Renal cortical epithelial cell (primary cell): ENCODE results near the gene ARHGAP26. TPM values are rescaled to one million over a fixed set of nuclear protein-coding genes. Genes with fewer than 3 reads are reported as not detected.
A peak's percentile ranks its signal among the peaks of the same experiment; 100 is the strongest.

ENCODE experiments used
- DNase-seq: peaks from one replicate; pipeline ENCODE4 v3.0.0-alpha.2; 2011; ENCODE audit warnings: low read depth
- total RNA-seq: library from RNA; depleted of rRNA; stranded (reverse); fragments of >200 nt; gene quantifications from 2 replicates; pipeline ENCODE4 v1.2.3, GENCODE V29; 2014

Gene ARHGAP26
- total RNA-seq, 1 donor from 2014 or later, result 10.4 TPM

- peak; percentile 49 for DNase-seq
Observed at GRCh38 chr5:143204474-143205246, 434.5 kb downstream of the ARHGAP26 start.

- peak; percentile 91 for DNase-seq
Observed at GRCh38 chr5:143205386-143205785, 435.2 kb downstream of the ARHGAP26 start.

GRCh38 chr5:143205883-143206195 lies 435.7 kb downstream of the ARHGAP26 start:
- DNase-seq, result no peak

GRCh38 chr5:143206196-143207053 lies 436.2 kb downstream of the ARHGAP26 start:
- DNase-seq, result no peak

- DNase-seq, result no peak
Observed at GRCh38 chr5:143207058-143207457, 436.9 kb downstream of the ARHGAP26 start.

- DNase-seq, result no peak
Observed at GRCh38 chr5:143207563-143208364, 437.6 kb downstream of the ARHGAP26 start.

- DNase-seq, result no peak
Observed at GRCh38 chr5:143208365-143208641, 438.1 kb downstream of the ARHGAP26 start.

- DNase-seq, result no peak
Observed at GRCh38 chr5:143208781-143209510, 438.8 kb downstream of the ARHGAP26 start.

- DNase-seq, result no peak
Observed at GRCh38 chr5:143209881-143210395, 439.8 kb downstream of the ARHGAP26 start.

- no peak for DNase-seq
Observed at GRCh38 chr5:143210576-143210975, 440.4 kb downstream of the ARHGAP26 start.

- no peak for DNase-seq
Observed at GRCh38 chr5:143212261-143212660, 442.1 kb downstream of the ARHGAP26 start.

- no peak for DNase-seq
Observed at GRCh38 chr5:143213231-143213850, 443.2 kb downstream of the ARHGAP26 start.

GRCh38 chr5:143213851-143214363 lies 443.7 kb downstream of the ARHGAP26 start:
- DNase-seq, result no peak

- DNase-seq, result no peak
Observed at GRCh38 chr5:143214458-143214857, 444.3 kb downstream of the ARHGAP26 start.

GRCh38 chr5:143214890-143215289 lies 444.7 kb downstream of the ARHGAP26 start:
- DNase-seq, result no peak

- DNase-seq, result no peak
Observed at GRCh38 chr5:143215690-143216089, 445.5 kb downstream of the ARHGAP26 start.

GRCh38 chr5:143216211-143216610 lies 446.0 kb downstream of the ARHGAP26 start:
- DNase-seq, result no peak

- DNase-seq, result peak; percentile 59
Observed at GRCh38 chr5:143217065-143217803, 447.1 kb downstream of the ARHGAP26 start.

GRCh38 chr5:143217804-143218160 lies 447.6 kb downstream of the ARHGAP26 start:
- DNase-seq, result no peak

- DNase-seq, result no peak
Observed at GRCh38 chr5:143218517-143219170, 448.5 kb downstream of the ARHGAP26 start.
